ENCODE data around the gene LRPPRC.

The LRPPRC gene

DNA sequence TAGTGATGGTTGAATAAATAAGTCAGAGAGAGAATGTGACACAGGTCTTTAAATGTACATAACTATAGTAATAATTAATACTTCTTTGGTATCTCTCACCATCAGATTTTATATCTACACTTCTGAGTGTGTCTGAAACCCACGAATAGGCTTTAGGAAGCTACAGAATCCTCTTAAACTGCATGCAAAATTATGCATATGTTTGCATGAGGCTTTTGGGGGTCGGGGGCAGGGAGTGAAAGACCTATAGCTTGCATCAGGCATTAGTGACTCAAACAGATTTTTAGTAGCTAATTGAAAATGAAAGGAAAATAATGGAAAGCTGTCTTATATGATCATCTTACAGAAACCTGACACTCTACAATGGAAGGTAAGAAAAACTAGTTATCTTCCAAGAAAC, 14.9 kb downstream of the LRPPRC start:
- H3K4me3 ChIP-seq (ENCODE audit: low read depth, low read length), result no peak overlapping the region
- TF ChIP-seq, protein P1, sequence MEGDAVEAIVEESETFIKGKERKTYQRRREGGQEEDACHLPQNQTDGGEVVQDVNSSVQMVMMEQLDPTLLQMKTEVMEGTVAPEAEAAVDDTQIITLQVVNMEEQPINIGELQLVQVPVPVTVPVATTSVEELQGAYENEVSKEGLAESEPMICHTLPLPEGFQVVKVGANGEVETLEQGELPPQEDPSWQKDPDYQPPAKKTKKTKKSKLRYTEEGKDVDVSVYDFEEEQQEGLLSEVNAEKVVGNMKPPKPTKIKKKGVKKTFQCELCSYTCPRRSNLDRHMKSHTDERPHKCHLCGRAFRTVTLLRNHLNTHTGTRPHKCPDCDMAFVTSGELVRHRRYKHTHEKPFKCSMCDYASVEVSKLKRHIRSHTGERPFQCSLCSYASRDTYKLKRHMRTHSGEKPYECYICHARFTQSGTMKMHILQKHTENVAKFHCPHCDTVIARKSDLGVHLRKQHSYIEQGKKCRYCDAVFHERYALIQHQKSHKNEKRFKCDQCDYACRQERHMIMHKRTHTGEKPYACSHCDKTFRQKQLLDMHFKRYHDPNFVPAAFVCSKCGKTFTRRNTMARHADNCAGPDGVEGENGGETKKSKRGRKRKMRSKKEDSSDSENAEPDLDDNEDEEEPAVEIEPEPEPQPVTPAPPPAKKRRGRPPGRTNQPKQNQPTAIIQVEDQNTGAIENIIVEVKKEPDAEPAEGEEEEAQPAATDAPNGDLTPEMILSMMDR (IDR thresholded peaks at IDR 0.05; ENCODE audit: low read depth, low read length), result no peak

DNA sequence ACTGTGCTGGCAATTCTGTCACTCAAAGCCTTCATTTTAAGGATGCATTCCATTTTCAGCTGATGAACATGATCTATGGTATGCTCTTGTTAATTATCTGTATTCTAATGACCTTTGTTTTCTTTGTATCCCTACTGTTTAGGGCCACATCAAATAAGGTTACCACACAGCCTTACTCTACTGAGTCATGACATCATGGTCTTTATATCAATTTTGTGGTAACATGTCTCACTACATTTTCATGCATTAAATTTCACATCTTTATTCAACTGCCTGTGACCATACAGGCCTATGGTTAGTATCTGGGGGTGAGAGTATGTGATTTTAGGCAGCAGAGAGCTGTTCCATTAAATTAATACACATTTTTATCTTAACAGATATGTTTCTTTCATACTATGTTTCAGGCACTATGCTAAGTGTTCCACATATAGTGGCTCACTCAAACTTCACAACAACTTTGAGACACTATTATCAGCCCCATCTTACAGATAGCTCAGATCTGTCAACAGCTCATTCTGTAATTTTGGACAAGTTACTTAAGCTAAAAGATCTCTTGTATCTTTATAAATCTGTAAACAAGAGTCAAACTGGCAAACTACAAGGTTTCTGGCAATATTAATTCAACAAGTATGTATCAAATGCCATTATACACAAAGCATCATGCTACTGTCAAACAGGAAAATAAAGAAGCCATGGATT, 18.0 kb downstream of the LRPPRC start:
- no peak overlapping the region for H3K4me3 ChIP-seq (ENCODE audit: low read depth, low read length)
- TF ChIP-seq, protein P1 (IDR thresholded peaks at IDR 0.05; ENCODE audit: low read depth, low read length), result no peak

DNA sequence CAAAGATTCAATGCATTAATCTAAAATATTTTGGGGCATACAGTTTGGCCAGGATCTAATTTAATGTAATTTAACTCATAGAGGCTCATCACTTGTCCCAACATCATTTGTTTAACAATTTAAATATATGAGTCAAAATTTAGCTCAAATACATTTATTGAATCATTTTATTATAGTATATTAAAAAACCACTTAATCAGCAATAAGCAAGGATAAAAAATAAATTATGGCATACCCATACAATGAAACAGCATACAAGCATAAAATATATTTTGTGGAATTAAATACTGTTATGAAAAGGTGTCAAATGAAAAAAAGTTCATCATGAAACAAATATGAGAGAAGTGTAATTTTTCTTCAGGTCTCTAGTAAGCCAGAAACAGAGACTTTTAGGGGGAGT, 34.9 kb downstream of the LRPPRC start:
- TF ChIP-seq, protein P1 (IDR thresholded peaks at IDR 0.05; ENCODE audit: low read depth, low read length), result no peak
- H3K4me3 ChIP-seq (ENCODE audit: low read depth, low read length), result no peak overlapping the region

DNA sequence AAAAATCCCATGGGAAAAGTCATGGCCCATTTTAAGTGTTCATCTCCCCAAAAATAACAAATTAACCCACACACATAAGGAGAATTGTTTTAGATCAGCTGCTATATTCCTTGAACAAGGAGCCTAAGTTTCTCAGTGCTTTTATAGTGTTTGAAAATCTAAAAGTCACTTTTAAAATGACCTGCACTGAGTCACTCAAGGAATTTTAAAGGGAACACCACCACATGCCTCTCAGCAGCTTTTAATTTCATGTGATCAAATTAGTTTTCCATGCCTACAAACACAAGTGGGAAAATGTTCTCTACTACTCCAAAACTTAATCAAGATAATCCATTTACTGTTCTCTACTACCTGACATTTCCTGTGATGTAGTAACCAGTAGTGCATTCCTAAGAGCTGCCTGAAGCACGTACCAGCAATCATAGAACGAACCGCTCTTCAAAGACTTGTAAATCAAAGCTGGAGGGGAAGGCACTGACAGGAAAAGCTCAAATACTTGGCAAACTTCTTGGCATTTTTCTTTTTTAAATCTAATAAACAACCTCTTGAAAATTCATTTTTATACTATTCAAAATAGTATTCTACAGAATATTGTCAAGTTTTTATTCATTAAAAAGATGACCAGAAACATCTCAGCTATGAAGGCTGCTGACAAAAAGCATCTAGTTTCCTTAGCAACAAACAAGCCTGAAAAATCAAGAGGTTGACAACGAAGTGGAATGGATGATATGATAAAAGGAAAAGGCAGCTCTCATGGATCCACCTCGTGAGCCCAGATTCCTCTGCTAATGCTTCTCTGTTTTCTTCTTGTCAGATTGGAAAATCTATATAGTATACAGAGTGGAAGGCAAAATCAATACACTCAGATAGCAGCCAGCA, 37.2 kb downstream of the LRPPRC start:
- H3K4me3 ChIP-seq (ENCODE audit: low read depth, low read length), result no peak overlapping the region
- TF ChIP-seq, protein P1 (IDR thresholded peaks at IDR 0.05; ENCODE audit: low read depth, low read length), result no peak

DNA sequence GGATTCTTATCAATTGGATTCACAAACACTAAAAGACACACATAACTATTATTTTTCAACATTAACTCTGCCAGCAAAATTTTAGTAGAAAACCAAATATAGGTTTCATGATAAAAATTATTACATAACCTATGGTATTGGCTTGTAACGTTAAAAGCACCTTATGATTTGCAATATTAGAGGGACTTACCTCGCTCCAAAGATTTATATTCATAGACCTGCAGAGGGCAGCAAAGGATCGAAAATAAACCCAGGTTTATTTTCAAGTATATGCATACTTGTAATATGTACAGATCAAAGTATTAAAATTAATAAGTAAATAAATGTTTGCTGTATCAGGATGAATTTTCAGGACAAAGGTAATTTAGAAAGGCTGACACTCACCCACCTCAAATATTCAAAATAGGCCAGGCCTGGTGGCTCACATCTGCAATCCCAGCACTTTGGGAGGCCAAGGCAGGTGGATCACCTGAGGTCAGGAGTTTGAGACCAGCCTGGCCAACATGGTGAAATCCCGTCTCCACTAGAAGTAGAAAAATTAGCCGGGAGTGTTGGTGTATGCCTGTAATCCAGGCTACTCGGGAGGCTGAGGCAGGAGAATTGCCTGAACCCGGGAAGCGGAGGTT, 45.3 kb downstream of the LRPPRC start:
- TF ChIP-seq, protein P1 (IDR thresholded peaks at IDR 0.05; ENCODE audit: low read depth, low read length), result no peak
- H3K4me3 ChIP-seq (ENCODE audit: low read depth, low read length), result no peak overlapping the region

DNA sequence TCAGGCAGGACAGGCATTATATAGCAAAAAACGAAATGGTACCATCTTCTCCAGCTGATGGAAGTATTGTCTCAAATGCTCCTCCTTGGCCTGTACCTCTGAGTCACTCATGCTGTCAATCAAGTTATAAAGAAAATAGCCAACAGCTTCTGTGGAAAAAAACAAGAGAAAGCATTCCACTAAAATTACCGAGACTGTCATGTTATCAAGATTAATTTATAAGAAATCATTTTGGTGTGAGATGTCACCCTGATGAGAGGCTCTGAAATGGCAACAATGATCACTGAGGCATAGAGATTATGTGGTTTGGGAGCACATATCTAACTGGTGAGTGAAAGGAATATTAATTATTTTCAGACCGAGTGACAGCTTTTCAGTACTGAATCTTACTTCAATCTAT, 47.4 kb downstream of the LRPPRC start:
- H3K4me3 ChIP-seq (ENCODE audit: low read depth, low read length), result no peak overlapping the region
- TF ChIP-seq, protein P1 (IDR thresholded peaks at IDR 0.05; ENCODE audit: low read depth, low read length), result no peak

Data from WI38 (cell line).